ENCODE measurements around the gene CNIH3. TPM values are rescaled to one million over a fixed set of nuclear protein-coding genes. Genes with fewer than 3 reads are reported as not detected.
"Not testable (repeated sequence)": the region's sequence is repeated elsewhere in the genome, so short reads cannot be mapped to it uniquely, and the experiment has no call there.

CNIH3 gene
- total RNA-seq, 4 donors from 2014 or later = 0.68 to 1.1 TPM; not detected in 2

- intact Hi-C loops (cut with DNase I; ENCODE audit: low total_unique reads) (no loop called here), in situ Hi-C loops (cut with MboI; ENCODE audit: low pct_ligation_motif_present in 1 of 4, low pct_unique_long_range_greater_than_20kb in 1 of 4, low sequenced_read_pairs in 3 of 4) (no loop called here)
- Histone ChIP-seq H3K27ac (no peak overlapping the region), H3K4me3 (no peak overlapping the region), H3K4me1 (no peaks in the 10 kb centered on the region), H3K36me3 (no peaks in the 10 kb centered on the region), H3K9me3 (no peaks in the 10 kb centered on the region), H3K27me3 (no peaks in the 10 kb centered on the region)
- TF ChIP-seq POLR2A (IDR thresholded peaks at IDR 0.05) = no peak
- TF ChIP-seq EP300 (IDR thresholded peaks at IDR 0.05; ENCODE audit: low read depth) = no peak
- no peak for TF ChIP-seq CTCF (IDR thresholded peaks at IDR 0.05)
- TF ChIP-seq POLR2AphosphoS5 (IDR thresholded peaks at IDR 0.05) = no peak
- WGBS, 2 donors (ENCODE audit: low coverage in 1 of 2) = 83 to 87% methylated on average over 2 of the region's 2 CpGs
- no peak for DNase-seq
These were observed 63.5 kb downstream of the CNIH3 start for GRCh38 chr1:224679606-224680005.

- intact Hi-C loops (cut with DNase I; ENCODE audit: low total_unique reads) = no loop called here
- H3K4me1 ChIP-seq = no peaks in the 10 kb centered on the region
- in situ Hi-C loops (cut with MboI; ENCODE audit: low pct_ligation_motif_present in 1 of 4, low pct_unique_long_range_greater_than_20kb in 1 of 4, low sequenced_read_pairs in 3 of 4) = no loop called here
- H3K27ac ChIP-seq = no peak overlapping the region
- TF ChIP-seq POLR2AphosphoS5 (IDR thresholded peaks at IDR 0.05) (no peak), POLR2A (IDR thresholded peaks at IDR 0.05) (no peak), EP300 (IDR thresholded peaks at IDR 0.05; ENCODE audit: low read depth) (no peak), CTCF (IDR thresholded peaks at IDR 0.05) (no peak)
- no peak overlapping the region for H3K4me3 ChIP-seq
- no peaks in the 10 kb centered on the region for H3K9me3 ChIP-seq
- 84 to 86% methylated on average over 6 of the region's 6 CpGs for WGBS, 2 donors (ENCODE audit: low coverage in 1 of 2)
- no peaks in the 10 kb centered on the region for H3K27me3 ChIP-seq
- no peak for DNase-seq
- H3K36me3 ChIP-seq = no peaks in the 10 kb centered on the region
These were observed 65.7 kb downstream of the CNIH3 start for GRCh38 chr1:224681816-224682215.

- intact Hi-C loops (cut with DNase I; ENCODE audit: low total_unique reads) (no loop called here), in situ Hi-C loops (cut with MboI; ENCODE audit: low pct_ligation_motif_present in 1 of 4, low pct_unique_long_range_greater_than_20kb in 1 of 4, low sequenced_read_pairs in 3 of 4) (no loop called here)
- Histone ChIP-seq H3K4me3 (no peak overlapping the region), H3K4me1 (no peaks in the 10 kb centered on the region), H3K27ac (no peak overlapping the region), H3K36me3 (no peaks in the 10 kb centered on the region), H3K27me3 (no peaks in the 10 kb centered on the region), H3K9me3 (no peaks in the 10 kb centered on the region)
- DNase-seq = no peak
- TF ChIP-seq POLR2AphosphoS5 (IDR thresholded peaks at IDR 0.05) (no peak), CTCF (IDR thresholded peaks at IDR 0.05) (no peak), POLR2A (IDR thresholded peaks at IDR 0.05) (no peak), EP300 (IDR thresholded peaks at IDR 0.05; ENCODE audit: low read depth) (no peak)
- 73 to 81% methylated on average over 7 to 8 of the region's 8 CpGs for WGBS, 2 donors (ENCODE audit: low coverage in 1 of 2)
These were observed 67.8 kb downstream of the CNIH3 start for GRCh38 chr1:224683936-224684335.

GRCh38 chr1:224684979-224685425 lies 68.9 kb downstream of the CNIH3 start:
- Histone ChIP-seq H3K9me3 (no peaks in the 10 kb centered on the region), H3K4me3 (no peak overlapping the region), H3K27me3 (no peaks in the 10 kb centered on the region), H3K36me3 (no peaks in the 10 kb centered on the region), H3K27ac (no peak overlapping the region), H3K4me1 (no peaks in the 10 kb centered on the region)
- intact Hi-C loops (cut with DNase I; ENCODE audit: low total_unique reads) (no loop called here), in situ Hi-C loops (cut with MboI; ENCODE audit: low pct_ligation_motif_present in 1 of 4, low pct_unique_long_range_greater_than_20kb in 1 of 4, low sequenced_read_pairs in 3 of 4) (no loop called here)
- 46% methylated on average over 7 of the region's 7 CpGs; no CpG with 5 or more reads in 1 of the 2 donors for WGBS, 2 donors (ENCODE audit: low coverage in 1 of 2)
- TF ChIP-seq POLR2A (IDR thresholded peaks at IDR 0.05) (no peak), CTCF (IDR thresholded peaks at IDR 0.05) (no peak), POLR2AphosphoS5 (IDR thresholded peaks at IDR 0.05) (no peak)
- no peak for DNase-seq

GRCh38 chr1:224686140-224686539 lies 70.0 kb downstream of the CNIH3 start:
- WGBS, 2 donors (ENCODE audit: low coverage in 1 of 2) = 76 to 100% methylated on average over 1 to 3 of the region's 3 CpGs
- H3K4me3 ChIP-seq; DNase-seq; in situ Hi-C loops (cut with MboI; ENCODE audit: low pct_ligation_motif_present in 1 of 4, low pct_unique_long_range_greater_than_20kb in 1 of 4, low sequenced_read_pairs in 3 of 4); H3K36me3 ChIP-seq; H3K27me3 ChIP-seq; H3K27ac ChIP-seq; H3K4me1 ChIP-seq; H3K9me3 ChIP-seq; intact Hi-C loops (cut with DNase I; ENCODE audit: low total_unique reads): not testable (repeated sequence)
